ENCODE measurements around the gene KIAA1958. TPM values are rescaled to one million over a fixed set of nuclear protein-coding genes. Genes with fewer than 3 reads are reported as not detected.

The KIAA1958 gene
- total and polyA plus RNA-seq, 2 experiments from 2014 or later, result 9.4 to 41.7 TPM

DNA sequence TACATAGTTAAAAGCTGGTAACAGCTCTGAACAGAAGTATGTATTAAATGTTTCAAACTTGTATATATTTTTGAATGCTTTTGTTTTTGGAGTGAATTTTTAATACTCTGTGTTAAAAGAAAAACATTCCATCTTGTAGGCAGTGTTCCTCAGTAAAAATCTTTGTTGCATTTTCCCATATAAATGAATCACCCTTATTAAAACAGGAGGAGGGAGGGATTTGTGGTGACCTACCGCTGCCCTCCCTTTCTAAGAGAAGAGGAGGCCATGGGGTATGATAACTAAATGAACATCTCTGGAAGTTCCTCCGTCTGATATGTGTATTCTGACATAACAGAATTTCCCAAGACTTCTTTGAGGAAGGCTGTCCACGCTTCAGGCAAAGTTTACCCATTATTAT lies 177.9 kb downstream of the KIAA1958 start:
- Histone ChIP-seq H3K27me3 (ENCODE audit: insufficient read depth) (no peaks in the 10 kb centered on the region), H3K4me2 (no peak overlapping the region), H3K4me3 (no peak overlapping the region), H3K27ac (ENCODE audit: low read depth) (no peak overlapping the region), H3K4me1 (ENCODE audit: insufficient read depth) (peaks cover 8% of the 10 kb centered on the region; the same call in 1 of the 2 replicates), H3K36me3 (ENCODE audit: insufficient read depth) (no peaks in the 10 kb centered on the region), H3K79me2 (replicated peaks; ENCODE audit: insufficient read depth) (no peaks in the 10 kb centered on the region), H3K9me2 (ENCODE audit: insufficient read depth) (no peaks in the 10 kb centered on the region), H3F3A (replicated peaks; ENCODE audit: low read depth) (no peaks in the 10 kb centered on the region), H2AFZ (no peak overlapping the region), H4K20me1 (replicated peaks; ENCODE audit: insufficient read depth) (no peaks in the 10 kb centered on the region)
- H3K4me3 Mint-ChIP-seq, result no peak overlapping the region
- TF ChIP-seq POLR2AphosphoS5 (IDR thresholded peaks at IDR 0.05; ENCODE audit: low read depth) (no peak), ZNF331 (CRISPR knock-in tag; IDR thresholded peaks at IDR 0.05; ENCODE audit: low read depth) (no peak), JUNB (IDR thresholded peaks at IDR 0.05; ENCODE audit: unreplicated experiment) (no peak)
- TF ChIP-seq, protein P1, sequence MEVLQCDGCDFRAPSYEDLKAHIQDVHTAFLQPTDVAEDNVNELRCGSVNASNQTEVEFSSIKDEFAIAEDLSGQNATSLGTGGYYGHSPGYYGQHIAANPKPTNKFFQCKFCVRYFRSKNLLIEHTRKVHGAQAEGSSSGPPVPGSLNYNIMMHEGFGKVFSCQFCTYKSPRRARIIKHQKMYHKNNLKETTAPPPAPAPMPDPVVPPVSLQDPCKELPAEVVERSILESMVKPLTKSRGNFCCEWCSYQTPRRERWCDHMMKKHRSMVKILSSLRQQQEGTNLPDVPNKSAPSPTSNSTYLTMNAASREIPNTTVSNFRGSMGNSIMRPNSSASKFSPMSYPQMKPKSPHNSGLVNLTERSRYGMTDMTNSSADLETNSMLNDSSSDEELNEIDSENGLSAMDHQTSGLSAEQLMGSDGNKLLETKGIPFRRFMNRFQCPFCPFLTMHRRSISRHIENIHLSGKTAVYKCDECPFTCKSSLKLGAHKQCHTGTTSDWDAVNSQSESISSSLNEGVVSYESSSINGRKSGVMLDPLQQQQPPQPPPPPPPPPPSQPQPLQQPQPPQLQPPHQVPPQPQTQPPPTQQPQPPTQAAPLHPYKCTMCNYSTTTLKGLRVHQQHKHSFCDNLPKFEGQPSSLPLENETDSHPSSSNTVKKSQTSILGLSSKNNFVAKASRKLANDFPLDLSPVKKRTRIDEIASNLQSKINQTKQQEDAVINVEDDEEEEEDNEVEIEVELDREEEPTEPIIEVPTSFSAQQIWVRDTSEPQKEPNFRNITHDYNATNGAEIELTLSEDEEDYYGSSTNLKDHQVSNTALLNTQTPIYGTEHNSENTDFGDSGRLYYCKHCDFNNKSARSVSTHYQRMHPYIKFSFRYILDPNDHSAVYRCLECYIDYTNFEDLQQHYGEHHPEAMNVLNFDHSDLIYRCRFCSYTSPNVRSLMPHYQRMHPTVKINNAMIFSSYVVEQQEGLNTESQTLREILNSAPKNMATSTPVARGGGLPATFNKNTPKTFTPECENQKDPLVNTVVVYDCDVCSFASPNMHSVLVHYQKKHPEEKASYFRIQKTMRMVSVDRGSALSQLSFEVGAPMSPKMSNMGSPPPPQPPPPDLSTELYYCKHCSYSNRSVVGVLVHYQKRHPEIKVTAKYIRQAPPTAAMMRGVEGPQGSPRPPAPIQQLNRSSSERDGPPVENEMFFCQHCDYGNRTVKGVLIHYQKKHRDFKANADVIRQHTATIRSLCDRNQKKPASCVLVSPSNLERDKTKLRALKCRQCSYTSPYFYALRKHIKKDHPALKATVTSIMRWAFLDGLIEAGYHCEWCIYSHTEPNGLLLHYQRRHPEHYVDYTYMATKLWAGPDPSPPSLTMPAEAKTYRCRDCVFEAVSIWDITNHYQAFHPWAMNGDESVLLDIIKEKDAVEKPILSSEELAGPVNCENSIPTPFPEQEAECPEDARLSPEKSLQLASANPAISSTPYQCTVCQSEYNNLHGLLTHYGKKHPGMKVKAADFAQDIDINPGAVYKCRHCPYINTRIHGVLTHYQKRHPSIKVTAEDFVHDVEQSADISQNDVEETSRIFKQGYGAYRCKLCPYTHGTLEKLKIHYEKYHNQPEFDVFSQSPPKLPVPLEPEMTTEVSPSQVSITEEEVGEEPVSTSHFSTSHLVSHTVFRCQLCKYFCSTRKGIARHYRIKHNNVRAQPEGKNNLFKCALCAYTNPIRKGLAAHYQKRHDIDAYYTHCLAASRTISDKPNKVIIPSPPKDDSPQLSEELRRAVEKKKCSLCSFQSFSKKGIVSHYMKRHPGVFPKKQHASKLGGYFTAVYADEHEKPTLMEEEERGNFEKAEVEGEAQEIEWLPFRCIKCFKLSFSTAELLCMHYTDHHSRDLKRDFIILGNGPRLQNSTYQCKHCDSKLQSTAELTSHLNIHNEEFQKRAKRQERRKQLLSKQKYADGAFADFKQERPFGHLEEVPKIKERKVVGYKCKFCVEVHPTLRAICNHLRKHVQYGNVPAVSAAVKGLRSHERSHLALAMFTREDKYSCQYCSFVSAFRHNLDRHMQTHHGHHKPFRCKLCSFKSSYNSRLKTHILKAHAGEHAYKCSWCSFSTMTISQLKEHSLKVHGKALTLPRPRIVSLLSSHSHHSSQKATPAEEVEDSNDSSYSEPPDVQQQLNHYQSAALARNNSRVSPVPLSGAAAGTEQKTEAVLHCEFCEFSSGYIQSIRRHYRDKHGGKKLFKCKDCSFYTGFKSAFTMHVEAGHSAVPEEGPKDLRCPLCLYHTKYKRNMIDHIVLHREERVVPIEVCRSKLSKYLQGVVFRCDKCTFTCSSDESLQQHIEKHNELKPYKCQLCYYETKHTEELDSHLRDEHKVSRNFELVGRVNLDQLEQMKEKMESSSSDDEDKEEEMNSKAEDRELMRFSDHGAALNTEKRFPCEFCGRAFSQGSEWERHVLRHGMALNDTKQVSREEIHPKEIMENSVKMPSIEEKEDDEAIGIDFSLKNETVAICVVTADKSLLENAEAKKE (CRISPR knock-in tag; IDR thresholded peaks at IDR 0.05), result no peak
- TF ChIP-seq, protein P2, sequence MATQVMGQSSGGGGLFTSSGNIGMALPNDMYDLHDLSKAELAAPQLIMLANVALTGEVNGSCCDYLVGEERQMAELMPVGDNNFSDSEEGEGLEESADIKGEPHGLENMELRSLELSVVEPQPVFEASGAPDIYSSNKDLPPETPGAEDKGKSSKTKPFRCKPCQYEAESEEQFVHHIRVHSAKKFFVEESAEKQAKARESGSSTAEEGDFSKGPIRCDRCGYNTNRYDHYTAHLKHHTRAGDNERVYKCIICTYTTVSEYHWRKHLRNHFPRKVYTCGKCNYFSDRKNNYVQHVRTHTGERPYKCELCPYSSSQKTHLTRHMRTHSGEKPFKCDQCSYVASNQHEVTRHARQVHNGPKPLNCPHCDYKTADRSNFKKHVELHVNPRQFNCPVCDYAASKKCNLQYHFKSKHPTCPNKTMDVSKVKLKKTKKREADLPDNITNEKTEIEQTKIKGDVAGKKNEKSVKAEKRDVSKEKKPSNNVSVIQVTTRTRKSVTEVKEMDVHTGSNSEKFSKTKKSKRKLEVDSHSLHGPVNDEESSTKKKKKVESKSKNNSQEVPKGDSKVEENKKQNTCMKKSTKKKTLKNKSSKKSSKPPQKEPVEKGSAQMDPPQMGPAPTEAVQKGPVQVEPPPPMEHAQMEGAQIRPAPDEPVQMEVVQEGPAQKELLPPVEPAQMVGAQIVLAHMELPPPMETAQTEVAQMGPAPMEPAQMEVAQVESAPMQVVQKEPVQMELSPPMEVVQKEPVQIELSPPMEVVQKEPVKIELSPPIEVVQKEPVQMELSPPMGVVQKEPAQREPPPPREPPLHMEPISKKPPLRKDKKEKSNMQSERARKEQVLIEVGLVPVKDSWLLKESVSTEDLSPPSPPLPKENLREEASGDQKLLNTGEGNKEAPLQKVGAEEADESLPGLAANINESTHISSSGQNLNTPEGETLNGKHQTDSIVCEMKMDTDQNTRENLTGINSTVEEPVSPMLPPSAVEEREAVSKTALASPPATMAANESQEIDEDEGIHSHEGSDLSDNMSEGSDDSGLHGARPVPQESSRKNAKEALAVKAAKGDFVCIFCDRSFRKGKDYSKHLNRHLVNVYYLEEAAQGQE (IDR thresholded peaks at IDR 0.05; ENCODE audit: unreplicated experiment), result no peak
- TF ChIP-seq, protein P3, sequence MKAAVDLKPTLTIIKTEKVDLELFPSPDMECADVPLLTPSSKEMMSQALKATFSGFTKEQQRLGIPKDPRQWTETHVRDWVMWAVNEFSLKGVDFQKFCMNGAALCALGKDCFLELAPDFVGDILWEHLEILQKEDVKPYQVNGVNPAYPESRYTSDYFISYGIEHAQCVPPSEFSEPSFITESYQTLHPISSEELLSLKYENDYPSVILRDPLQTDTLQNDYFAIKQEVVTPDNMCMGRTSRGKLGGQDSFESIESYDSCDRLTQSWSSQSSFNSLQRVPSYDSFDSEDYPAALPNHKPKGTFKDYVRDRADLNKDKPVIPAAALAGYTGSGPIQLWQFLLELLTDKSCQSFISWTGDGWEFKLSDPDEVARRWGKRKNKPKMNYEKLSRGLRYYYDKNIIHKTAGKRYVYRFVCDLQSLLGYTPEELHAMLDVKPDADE (IDR thresholded peaks at IDR 0.05), result no peak
- no peaks in the 10 kb centered on the region; the same call in 2 of the 3 replicates for H3K36me3 Mint-ChIP-seq (ENCODE audit: low read depth)
- peaks cover 8% of the 10 kb centered on the region; the same call in 1 of the 3 replicates for H3K4me1 Mint-ChIP-seq
- no peaks in the 10 kb centered on the region for H3K27me3 Mint-ChIP-seq (ENCODE audit: insufficient read depth, low read depth, poor library complexity)
- H3K27ac Mint-ChIP-seq, result no peak overlapping the region
- H3K9me3 Mint-ChIP-seq, result no peaks in the 10 kb centered on the region
- ATAC-seq (no peak), DNase-seq (ENCODE audit: low spot score) (no peak)
